SU-DHL-6 (cell line): Measurements from ENCODE around the gene CEBPZOS.

ENCODE experiments used
- EZH2phosphoT487 ChIP-seq: fragments of 200-600 bp; sonication (generic), shearing (Covaris generic); conservative IDR thresholded peaks from 2 replicates; pipeline ENCODE4 v1.6.1; 2018; ENCODE audit warnings: mild to moderate bottlenecking, antibody characterized with exemption, low read length, moderate library complexity, mixed read lengths
- TF ChIP-seq, protein P1 (sequence below): fragments of 200-600 bp; sonication (generic); IDR thresholded peaks from one replicate; pipeline ENCODE4 v1.5.1; 2017; ENCODE audit warnings: antibody characterized with exemption, mild to moderate bottlenecking, low read length, moderate library complexity; ENCODE audit not compliant: insufficient read depth, poor library complexity, severe bottlenecking

GRCh38 chr2:37244017-37244416 is 47.7 kb downstream of the CEBPZOS start:
- TF ChIP-seq EZH2phosphoT487 = no peak
- TF ChIP-seq, protein P1, sequence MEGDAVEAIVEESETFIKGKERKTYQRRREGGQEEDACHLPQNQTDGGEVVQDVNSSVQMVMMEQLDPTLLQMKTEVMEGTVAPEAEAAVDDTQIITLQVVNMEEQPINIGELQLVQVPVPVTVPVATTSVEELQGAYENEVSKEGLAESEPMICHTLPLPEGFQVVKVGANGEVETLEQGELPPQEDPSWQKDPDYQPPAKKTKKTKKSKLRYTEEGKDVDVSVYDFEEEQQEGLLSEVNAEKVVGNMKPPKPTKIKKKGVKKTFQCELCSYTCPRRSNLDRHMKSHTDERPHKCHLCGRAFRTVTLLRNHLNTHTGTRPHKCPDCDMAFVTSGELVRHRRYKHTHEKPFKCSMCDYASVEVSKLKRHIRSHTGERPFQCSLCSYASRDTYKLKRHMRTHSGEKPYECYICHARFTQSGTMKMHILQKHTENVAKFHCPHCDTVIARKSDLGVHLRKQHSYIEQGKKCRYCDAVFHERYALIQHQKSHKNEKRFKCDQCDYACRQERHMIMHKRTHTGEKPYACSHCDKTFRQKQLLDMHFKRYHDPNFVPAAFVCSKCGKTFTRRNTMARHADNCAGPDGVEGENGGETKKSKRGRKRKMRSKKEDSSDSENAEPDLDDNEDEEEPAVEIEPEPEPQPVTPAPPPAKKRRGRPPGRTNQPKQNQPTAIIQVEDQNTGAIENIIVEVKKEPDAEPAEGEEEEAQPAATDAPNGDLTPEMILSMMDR = no peak
